Stromal cell of bone marrow (primary cell): ENCODE measurements around the gene TNPO1.
"Not testable (repeated sequence)": the region's sequence is repeated elsewhere in the genome, so short reads cannot be mapped to it uniquely, and the experiment has no call there.

Source experiments
- DNase-seq: peaks from one replicate; pipeline ENCODE4 v3.0.0-alpha.2; 2012; ENCODE audit warnings: low read depth

The TNPO1 gene

DNA sequence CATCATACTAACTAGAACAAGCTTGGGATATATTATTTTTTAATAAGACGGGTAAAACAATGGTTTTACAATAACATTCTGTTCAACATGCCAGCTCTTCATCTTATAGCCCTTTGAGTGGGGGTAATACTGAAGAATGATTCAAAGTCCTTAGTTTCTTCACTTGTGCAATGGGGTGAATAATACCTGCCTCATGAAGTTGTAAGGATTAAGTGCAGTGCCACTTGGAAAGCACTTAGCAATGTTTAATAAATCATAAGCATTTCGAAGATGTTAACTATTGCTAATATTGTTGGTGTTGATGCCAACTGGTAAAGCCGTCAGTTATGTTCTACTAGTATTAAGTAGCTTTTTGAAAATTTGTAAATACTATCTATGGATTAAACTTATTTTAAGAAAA is 38.0 kb downstream of the TNPO1 start:
- no peak for DNase-seq

GRCh38 chr5:72855821-72856220 is 39.4 kb downstream of the TNPO1 start:
- no peak for DNase-seq

GRCh38 chr5:72857396-72857795 is 40.9 kb downstream of the TNPO1 start:
- no peak for DNase-seq

GRCh38 chr5:72859127-72859526 is 42.7 kb downstream of the TNPO1 start:
- no peak for DNase-seq

DNA sequence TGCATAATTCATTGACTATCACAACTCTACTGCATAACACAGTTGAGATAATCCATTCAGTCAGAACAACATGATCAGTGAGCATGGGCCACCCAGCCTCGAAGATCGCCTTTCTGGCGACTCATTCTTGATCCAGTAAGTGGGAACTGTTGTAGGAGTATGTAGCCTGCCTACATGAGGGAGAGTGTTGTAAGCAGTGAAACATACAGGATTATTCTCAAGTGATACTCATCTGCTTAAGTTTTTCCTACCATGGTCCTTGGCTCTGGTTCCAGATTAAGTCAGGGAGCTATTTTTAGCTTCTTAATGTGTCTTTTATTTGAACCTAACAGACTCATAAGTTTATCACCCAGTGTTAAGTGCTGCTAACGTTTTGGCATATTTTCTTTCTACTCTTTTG is 44.0 kb downstream of the TNPO1 start:
- DNase-seq = peak; percentile 57

DNA sequence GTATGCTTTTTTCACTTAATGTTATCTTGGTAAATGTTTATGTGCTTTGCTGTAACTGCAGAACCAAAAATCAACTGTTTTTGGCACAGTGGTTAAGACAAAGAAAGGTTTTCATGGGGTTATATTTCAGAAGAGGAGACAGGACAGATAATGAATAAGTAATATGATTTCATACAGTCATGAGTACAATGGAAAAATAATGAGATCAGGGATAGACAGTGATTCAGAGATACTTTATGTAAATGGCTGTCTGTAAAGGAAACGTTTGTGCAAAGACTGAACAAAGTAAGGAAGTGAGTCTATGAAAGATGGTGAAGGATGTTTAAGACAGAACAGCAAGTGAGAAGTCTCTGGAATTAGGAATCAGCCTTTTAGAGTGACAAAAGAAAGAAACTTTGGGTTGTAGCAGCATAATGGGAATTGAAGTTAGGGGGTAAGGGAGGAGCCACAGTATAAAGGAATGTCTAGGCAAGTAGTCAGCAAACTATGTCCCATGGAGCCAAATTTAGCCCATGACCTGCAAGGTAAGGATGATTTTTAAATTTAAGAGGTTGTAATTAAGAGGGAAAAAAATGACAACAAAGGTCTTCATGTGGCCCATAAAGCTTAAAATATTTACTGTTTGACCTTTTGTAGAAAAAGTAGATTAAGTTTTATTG is 55.0 kb downstream of the TNPO1 start:
- peak; percentile 20 for DNase-seq

DNA sequence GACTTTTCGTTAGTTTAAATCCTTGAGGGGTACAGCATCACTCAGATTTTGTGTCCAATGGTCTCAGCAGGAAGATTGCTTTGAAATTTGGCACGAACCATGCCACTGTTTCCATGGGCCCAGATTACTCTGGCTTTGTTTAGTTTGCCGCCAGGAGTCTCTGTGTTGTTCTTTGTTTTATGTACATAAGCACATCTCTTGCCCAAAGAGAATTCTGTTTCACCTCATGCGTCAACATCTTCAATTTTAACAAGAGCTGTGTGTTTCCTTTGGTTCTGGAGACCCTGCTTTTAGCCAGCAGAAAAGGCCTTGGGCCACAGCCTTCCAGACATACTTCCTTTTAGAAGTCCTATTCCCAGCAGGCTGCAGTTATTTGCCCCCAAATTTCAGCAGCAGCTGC is 62.4 kb downstream of the TNPO1 start:
- DNase-seq = no peak

DNA sequence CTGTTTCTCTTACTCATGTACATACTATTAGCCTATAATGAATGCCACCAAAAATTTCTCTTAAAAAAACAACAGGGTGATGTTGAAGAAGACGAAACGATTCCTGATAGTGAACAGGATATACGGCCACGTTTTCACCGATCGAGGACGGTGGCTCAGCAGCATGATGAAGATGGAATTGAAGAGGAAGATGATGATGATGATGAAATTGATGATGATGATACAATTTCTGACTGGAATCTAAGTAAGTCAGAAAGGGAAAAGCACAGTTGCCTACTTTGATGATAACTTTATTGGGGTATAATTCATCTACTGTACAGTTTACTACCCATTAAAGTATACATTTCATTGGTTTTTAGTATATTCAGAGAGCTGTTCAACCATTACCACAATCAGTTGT is 66.5 kb downstream of the TNPO1 start:
- DNase-seq = no peak

- DNase-seq = no peak
Observed at GRCh38 chr5:72883850-72884249, 67.4 kb downstream of the TNPO1 start.

DNA sequence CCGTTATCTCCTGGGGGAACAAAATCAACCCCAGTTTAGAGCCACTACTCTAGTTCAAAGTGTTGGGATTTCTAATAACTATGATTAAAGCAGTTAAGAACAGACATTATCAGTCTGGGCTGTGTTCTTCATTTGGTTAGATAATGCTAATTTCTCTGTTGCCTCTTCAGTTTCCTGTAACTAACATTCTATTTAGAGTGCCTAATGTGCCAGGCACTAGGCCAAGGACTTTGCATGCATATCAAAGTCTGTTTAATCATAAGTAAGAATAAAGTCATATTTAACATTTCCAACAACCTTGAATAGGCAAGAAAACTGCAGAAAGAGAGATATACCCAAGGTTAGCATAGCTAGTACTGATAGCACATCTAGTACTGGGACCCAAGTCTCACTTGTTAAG is 68.4 kb downstream of the TNPO1 start:
- no peak for DNase-seq

GRCh38 chr5:72885824-72886223 is 69.4 kb downstream of the TNPO1 start:
- no peak for DNase-seq

- DNase-seq = no peak
Observed at GRCh38 chr5:72888595-72888994, 72.1 kb downstream of the TNPO1 start.

GRCh38 chr5:72889324-72889723 is 72.9 kb downstream of the TNPO1 start:
- no peak for DNase-seq

- no peak for DNase-seq
Observed at GRCh38 chr5:72892846-72893245, 76.4 kb downstream of the TNPO1 start.

- no peak for DNase-seq
Observed at GRCh38 chr5:72895758-72896157, 79.3 kb downstream of the TNPO1 start.

- no peak for DNase-seq
Observed at GRCh38 chr5:72906806-72907205, 90.3 kb downstream of the TNPO1 start.

DNA sequence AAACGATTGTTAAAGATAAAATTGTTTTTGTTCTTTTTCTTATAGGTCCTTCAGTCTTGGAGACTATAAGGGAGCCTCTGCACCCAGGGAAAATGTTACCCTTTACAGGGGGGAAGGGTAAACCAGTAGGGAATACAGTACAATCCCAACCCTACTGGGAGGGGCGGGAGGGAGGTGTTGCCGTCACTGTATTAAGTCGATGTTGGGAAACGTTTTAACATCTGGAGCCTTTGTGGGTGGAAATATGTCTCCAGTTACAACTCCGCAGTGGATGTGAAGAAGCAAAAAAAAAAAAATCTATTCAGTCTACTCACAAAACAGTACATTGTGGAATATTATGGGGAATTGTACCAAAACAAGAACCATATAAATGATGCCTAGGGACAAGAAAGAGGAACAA is 92.2 kb downstream of the TNPO1 start:
- DNase-seq = peak; percentile 7

DNA sequence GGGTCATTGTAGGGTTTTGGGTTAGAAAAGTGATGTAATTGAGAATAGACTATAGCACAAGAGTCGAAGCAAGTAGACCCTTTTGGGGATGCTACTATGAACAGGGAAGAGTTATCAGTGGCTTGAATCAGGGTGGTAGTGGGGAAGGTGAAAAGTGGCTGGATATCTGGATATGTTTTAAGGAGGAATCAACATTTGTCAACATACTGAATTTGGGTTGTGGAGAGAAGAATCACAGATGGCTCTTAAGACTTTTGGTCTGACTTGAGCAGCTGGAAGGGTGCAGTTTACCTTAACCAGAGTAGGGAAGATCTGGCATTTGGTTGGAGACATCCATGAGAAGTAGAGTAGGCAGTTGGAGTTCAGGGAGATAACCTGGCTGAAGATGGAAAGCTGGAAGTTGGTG is 100.9 kb downstream of the TNPO1 start:
- DNase-seq = no peak

DNA sequence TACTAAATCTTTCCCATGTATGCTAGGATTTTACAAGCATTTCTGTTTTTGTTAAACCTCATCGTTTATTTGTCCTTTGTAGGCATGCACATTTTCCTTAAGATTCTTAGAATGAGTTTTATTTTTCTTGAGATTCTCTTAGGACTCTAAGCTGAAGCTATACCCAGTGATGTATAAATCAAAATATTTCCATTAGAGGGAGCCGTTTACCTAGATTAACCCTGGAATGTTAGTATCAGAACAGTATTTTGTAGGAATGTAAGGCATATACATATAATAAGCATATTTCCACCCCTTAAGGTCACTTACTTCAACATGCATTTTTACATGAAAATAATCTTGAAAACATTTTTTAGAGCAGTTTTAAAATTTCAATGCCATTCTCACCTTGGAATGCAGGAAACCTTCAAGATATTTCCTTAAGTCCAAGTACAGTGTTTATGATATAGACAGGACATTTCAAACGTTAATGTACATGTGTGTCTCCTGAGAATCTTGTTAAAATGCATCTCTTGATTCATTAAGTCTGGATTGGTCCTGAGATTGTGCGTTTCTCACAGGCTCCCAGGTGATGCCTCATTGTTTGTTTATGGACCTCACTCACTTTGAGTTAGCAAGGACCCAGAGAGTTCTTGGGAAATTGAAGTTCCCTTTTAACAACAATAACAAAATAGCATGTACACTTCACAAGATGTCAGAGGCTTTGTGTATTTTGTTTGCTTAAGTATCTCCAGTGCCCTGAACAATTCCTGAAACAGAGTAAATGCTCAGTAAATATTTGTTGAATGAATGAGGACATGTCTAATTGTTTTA is 104.4 kb downstream of the TNPO1 start:
- DNase-seq = no peak

DNA sequence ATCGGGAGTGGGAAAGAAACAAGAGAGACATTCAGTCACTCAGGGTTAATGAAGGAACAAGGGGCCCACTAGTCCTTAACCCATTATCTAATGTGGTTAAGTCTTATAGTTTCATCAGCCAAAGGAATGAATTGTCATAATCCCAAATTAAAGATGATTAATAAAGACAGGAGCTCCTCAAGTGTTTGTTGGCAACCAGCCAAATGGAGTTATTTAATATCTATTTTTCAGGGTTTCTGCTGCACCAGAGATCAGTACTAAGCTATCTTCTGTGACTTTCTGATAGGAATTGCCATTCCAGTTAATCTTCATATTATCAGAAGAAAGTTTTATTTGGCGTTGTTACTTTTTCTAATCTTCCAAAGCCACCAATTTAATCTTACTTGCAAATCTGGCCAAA is 105.4 kb downstream of the TNPO1 start:
- DNase-seq = no peak

DNA sequence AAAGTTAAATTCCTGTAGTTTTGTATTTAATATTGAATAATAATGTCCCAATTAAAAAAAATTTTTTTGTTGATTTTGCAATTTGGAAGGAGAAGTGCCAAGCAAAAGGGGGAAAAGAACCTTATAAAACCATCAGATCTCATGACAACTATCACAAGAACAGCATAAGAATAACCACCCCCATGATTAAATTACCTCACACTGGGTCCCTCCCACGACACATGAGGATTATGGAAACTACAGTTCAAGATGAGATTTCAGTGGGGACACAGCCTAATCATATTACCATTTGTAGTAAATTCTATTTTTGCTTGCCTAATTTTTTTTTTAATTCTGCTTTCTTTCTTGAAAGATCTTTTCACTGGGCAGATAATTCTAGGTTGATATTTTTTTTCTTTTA is 106.0 kb downstream of the TNPO1 start:
- no peak for DNase-seq

DNA sequence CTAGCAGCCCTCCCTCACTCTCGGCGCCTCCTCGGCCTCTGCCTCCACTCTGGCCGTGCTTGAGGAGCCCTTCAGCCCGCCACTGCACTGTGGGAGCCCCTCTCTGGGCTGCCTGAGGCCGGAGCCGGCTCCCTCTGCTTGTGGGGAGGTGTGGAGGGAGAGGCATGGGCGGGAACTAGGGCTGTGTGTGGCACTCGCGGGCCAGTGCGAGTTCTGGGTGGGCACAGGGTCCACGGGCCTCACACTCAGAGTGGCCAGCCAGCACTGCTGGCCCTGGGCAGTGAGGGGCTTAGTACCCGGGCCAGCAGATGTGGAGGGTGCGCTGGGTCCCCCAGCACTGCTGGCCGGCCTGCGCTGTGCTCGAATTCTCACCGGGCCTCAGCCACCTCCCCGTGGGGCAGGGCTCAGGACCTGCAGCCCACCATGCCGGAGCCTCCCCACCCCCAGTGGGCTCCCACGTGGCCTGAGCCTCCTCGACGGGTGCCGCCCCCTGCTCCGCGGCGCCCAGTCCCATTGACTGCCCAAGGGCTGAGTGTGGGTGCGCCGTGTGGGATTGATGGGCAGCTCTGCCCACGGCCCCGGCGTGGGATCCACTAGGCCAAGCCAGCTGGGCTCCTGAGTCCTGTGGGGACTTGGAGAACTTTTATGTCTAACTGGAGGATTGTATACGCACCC is 109.0 kb downstream of the TNPO1 start:
- DNase-seq = no peak

DNA sequence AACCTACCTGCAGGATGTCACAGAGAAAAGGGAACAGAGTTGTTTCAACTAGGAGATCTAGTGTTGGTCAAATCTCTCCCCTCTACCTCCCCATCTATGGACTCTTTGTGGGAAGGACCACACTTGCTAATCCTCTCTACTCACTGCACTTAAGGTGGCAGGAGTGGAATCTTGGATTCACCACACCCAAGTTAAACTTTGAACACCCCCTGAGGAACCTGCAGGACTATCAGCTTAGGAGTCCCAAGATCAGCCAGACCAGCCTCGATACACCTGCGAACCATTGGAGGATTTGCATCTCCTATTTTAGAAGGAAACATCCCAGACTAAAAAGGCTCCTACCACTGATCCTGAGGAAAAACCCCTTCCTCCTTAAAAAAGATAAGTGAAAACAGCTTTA is 116.2 kb downstream of the TNPO1 start:
- DNase-seq = not testable (repeated sequence)
